ENCODE measurements around the gene CCR8. TPM values are rescaled to one million over a fixed set of nuclear protein-coding genes. Genes with fewer than 3 reads are reported as not detected.
"Not testable (repeated sequence)": the region's sequence is repeated elsewhere in the genome, so short reads cannot be mapped to it uniquely, and the experiment has no call there.

Gene CCR8
- total RNA-seq, 1 experiment from 2014 or later, result not detected

DNA sequence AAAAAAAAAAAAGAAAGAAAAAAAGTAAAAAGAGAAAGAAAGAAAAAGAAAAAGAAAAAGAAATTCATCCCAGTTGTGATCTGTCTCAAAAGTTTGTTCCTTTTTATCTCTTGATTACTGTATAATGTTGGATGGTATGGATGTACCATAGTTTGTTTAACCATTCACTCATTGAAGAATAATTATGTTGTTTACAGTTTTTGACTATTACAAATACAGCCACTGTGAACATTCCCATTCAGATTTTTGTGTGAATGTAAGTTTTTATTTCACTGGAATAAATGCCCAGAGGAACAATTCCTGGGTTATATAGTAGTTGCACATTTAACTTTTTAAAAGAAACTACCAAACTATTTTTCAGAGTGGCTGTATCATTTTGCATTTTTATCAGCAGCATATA is 10.3 kb upstream of the CCR8 start:
- DNase-seq (ENCODE audit: low read depth, low spot score) (no peak), ATAC-seq (no peak)
- H3K79me2 ChIP-seq (ENCODE audit: insufficient read depth, low read length), result no peaks in the 10 kb centered on the region
- ChIA-PET RAD21 (ENCODE audit: low non-redundant PET in 1 of 2, low total read pairs in 2 of 2, uncharacterized antibody in 2 of 2, unreplicated experiment in 2 of 2) (no interaction called here), POLR2A (interaction anchor here (0.6 kb wide), 1 partner anchor 12 kb away, joined by 3 read pairs; no protein-coding TSS in a partner anchor), CTCF (interaction anchor here (1.3 kb wide), 1 partner anchor 31 kb away, joined by 4 read pairs; no protein-coding TSS in a partner anchor)
- H3K27ac ChIP-seq (ENCODE audit: low read depth, low read length), result no peak overlapping the region
- no peaks in the 10 kb centered on the region; a peak in 1 of 4 replicates for H3K9me3 ChIP-seq (ENCODE audit: control insufficient read depth in 1 of 2, insufficient read depth in 1 of 2, low read depth in 1 of 2, low read length in 2 of 2)
- TF ChIP-seq, protein P1, sequence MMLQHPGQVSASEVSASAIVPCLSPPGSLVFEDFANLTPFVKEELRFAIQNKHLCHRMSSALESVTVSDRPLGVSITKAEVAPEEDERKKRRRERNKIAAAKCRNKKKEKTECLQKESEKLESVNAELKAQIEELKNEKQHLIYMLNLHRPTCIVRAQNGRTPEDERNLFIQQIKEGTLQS (IDR thresholded peaks at IDR 0.05), result no peak
- TF ChIP-seq ELF1 (IDR thresholded peaks at IDR 0.05; ENCODE audit: borderline replicate concordance, low read depth) (no peak), EZH2 (IDR thresholded peaks at IDR 0.05) (no peak), ZNF274 (IDR thresholded peaks at IDR 0.05; ENCODE audit: low read depth, low read length) (no peak), CEBPB (IDR thresholded peaks at IDR 0.05; ENCODE audit: low read depth) (no peak), SRF (IDR thresholded peaks at IDR 0.05; ENCODE audit: low read depth) (no peak), EZH2phosphoT487 (IDR thresholded peaks at IDR 0.05; ENCODE audit: borderline replicate concordance) (no peak), FOSL1 (IDR thresholded peaks at IDR 0.05; ENCODE audit: low read depth) (no peak), EGR1 (IDR thresholded peaks at IDR 0.05; ENCODE audit: low read depth) (no peak), CBX3 (IDR thresholded peaks at IDR 0.05; ENCODE audit: low read depth) (no peak), SP1 (IDR thresholded peaks at IDR 0.05; ENCODE audit: low read depth) (no peak), YY1 (IDR thresholded peaks at IDR 0.05; ENCODE audit: extremely low read depth, insufficient replicate concordance, low read depth, low read length) (no peak), TCF7L2 (IDR thresholded peaks at IDR 0.05; ENCODE audit: borderline replicate concordance, extremely low read depth, insufficient read depth, insufficient read length) (no peak), POLR2AphosphoS5 (IDR thresholded peaks at IDR 0.05; ENCODE audit: low read depth, low read length) (no peak), SIN3A (IDR thresholded peaks at IDR 0.05; ENCODE audit: low read depth) (no peak), ZFX (IDR thresholded peaks at IDR 0.05) (no peak)
- TF ChIP-seq, protein P2, sequence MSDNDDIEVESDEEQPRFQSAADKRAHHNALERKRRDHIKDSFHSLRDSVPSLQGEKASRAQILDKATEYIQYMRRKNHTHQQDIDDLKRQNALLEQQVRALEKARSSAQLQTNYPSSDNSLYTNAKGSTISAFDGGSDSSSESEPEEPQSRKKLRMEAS (IDR thresholded peaks at IDR 0.05), result no peak
- H3K4me3 ChIP-seq (replicated peaks in 1 of 2; ENCODE audit: low read depth in 1 of 2, low read length in 2 of 2), result no peak overlapping the region
- H3K9me2 ChIP-seq (ENCODE audit: insufficient read depth), result no peaks in the 10 kb centered on the region
- no peaks in the 10 kb centered on the region for H3K27me3 ChIP-seq (ENCODE audit: insufficient read depth, low read length)
- H4K20me1 ChIP-seq (ENCODE audit: insufficient read depth), result no peaks in the 10 kb centered on the region
- H3K4me2 ChIP-seq (ENCODE audit: low read length), result no peak overlapping the region
- intact Hi-C loops (cut with micrococcal nuclease), result no loop called here
- no TSS peak for BruUV-seq (replicated peaks)
- no peaks in the 10 kb centered on the region for H3K36me3 ChIP-seq (ENCODE audit: control insufficient read depth in 1 of 2, insufficient read depth in 2 of 2, low read length in 2 of 2)
- H3K9ac ChIP-seq (ENCODE audit: low read length), result no peak overlapping the region
- H2AFZ ChIP-seq (ENCODE audit: low read depth, low read length, poor library complexity, severe bottlenecking), result no peak overlapping the region
- H3K4me1 ChIP-seq (ENCODE audit: control insufficient read depth in 1 of 2, insufficient read depth in 2 of 2, low read length in 2 of 2), result no peaks in the 10 kb centered on the region

DNA sequence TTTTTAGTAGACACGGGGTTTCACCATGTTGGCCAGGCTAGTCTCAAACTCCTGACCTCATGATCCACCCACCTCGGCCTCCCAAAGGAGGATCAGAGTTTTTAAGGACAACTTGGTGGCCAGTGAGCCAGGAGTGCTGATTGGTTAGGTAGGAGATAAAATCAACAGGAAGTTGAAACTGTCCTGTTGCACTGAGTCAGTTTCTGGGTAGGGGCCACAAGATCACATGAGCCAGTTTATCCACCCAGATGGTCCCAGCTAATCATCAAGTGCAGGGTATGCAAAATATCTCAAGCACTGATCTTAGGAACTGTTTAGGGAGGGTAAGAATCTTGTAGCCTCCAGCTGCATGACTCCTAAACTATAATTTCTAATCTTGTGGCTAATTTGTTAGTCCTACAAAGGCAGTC is 7.9 kb upstream of the CCR8 start:
- H2AFZ ChIP-seq (ENCODE audit: low read depth, low read length, poor library complexity, severe bottlenecking); H3K4me2 ChIP-seq (ENCODE audit: low read length); H3K27me3 ChIP-seq (ENCODE audit: insufficient read depth, low read length); RAD21 ChIA-PET (ENCODE audit: low non-redundant PET in 1 of 2, low total read pairs in 2 of 2, uncharacterized antibody in 2 of 2, unreplicated experiment in 2 of 2); CTCF ChIA-PET; ATAC-seq; H4K20me1 ChIP-seq (ENCODE audit: insufficient read depth); H3K9me2 ChIP-seq (ENCODE audit: insufficient read depth); H3K9ac ChIP-seq (ENCODE audit: low read length); BruUV-seq (replicated peaks); H3K27ac ChIP-seq (ENCODE audit: low read depth, low read length); H3K4me1 ChIP-seq (ENCODE audit: control insufficient read depth in 1 of 2, insufficient read depth in 2 of 2, low read length in 2 of 2); H3K79me2 ChIP-seq (ENCODE audit: insufficient read depth, low read length); H3K9me3 ChIP-seq (ENCODE audit: control insufficient read depth in 1 of 2, insufficient read depth in 1 of 2, low read depth in 1 of 2, low read length in 2 of 2); intact Hi-C loops (cut with micrococcal nuclease); H3K36me3 ChIP-seq (ENCODE audit: control insufficient read depth in 1 of 2, insufficient read depth in 2 of 2, low read length in 2 of 2); DNase-seq (ENCODE audit: low read depth, low spot score); H3K4me3 ChIP-seq (replicated peaks in 1 of 2; ENCODE audit: low read depth in 1 of 2, low read length in 2 of 2); POLR2A ChIA-PET: not testable (repeated sequence)

DNA sequence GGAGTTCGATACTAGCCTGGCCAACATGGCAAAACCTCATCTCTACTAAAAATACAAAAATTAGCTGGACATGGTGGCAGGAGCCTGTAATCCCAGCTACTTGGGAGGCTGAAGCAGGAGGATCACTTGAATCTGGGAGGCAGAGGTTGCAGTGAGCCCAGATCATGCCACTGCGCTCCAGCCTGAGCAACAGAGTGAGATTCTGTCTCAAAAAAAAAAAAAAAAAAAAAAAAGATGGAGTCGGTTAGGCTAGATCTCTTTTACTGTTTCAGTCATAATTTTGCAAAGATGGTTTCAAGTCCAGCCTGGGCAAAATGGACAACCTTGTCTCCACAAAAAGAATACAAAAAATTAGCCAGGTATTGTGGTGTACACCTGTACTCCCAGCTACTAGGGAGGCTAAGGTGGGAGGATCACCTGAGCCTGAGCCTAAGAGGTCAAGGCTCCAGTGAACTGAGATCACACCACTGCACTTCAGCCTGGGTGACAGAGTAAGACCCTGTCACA is 7.2 kb upstream of the CCR8 start:
- H2AFZ ChIP-seq (ENCODE audit: low read depth, low read length, poor library complexity, severe bottlenecking); H3K36me3 ChIP-seq (ENCODE audit: control insufficient read depth in 1 of 2, insufficient read depth in 2 of 2, low read length in 2 of 2); RAD21 ChIA-PET (ENCODE audit: low non-redundant PET in 1 of 2, low total read pairs in 2 of 2, uncharacterized antibody in 2 of 2, unreplicated experiment in 2 of 2); intact Hi-C loops (cut with micrococcal nuclease); H3K9me2 ChIP-seq (ENCODE audit: insufficient read depth); POLR2A ChIA-PET; H3K9ac ChIP-seq (ENCODE audit: low read length); H3K4me2 ChIP-seq (ENCODE audit: low read length); BruUV-seq (replicated peaks); DNase-seq (ENCODE audit: low read depth, low spot score); CTCF ChIA-PET; H3K9me3 ChIP-seq (ENCODE audit: control insufficient read depth in 1 of 2, insufficient read depth in 1 of 2, low read depth in 1 of 2, low read length in 2 of 2); H3K27me3 ChIP-seq (ENCODE audit: insufficient read depth, low read length); H3K4me3 ChIP-seq (replicated peaks in 1 of 2; ENCODE audit: low read depth in 1 of 2, low read length in 2 of 2); H3K79me2 ChIP-seq (ENCODE audit: insufficient read depth, low read length); H3K4me1 ChIP-seq (ENCODE audit: control insufficient read depth in 1 of 2, insufficient read depth in 2 of 2, low read length in 2 of 2); H3K27ac ChIP-seq (ENCODE audit: low read depth, low read length); H4K20me1 ChIP-seq (ENCODE audit: insufficient read depth); ATAC-seq: not testable (repeated sequence)
